ENCODE measurements around the gene PIP5K1B.

Gene PIP5K1B

DNA sequence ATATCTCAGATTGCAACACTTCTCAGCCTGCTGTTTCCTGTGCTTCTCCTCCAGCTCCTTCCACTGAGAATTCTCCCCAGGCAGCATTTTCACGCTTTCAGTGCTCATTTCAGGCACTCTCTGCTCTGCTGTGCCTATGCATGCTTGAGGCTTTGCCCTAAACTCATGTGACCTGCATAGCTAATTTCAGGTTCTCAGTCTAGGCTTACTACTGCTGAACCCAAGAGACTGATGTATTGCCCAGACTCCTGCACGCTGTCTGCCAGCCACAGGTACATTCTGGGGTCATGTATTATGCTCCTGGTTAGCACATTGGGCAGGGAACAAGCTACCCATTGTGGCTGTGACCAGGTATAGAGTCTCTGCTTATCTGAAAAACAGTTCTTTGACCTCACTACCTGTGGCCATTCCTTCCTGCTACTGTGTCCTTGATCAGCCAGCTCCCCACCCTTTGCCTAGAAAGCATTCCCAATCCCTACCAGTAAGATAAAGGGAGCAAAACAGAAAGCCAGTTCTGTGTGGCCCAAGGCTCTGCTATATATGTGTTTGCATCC is 34.7 kb downstream of the PIP5K1B start:
- no peak for DNase-seq

DNA sequence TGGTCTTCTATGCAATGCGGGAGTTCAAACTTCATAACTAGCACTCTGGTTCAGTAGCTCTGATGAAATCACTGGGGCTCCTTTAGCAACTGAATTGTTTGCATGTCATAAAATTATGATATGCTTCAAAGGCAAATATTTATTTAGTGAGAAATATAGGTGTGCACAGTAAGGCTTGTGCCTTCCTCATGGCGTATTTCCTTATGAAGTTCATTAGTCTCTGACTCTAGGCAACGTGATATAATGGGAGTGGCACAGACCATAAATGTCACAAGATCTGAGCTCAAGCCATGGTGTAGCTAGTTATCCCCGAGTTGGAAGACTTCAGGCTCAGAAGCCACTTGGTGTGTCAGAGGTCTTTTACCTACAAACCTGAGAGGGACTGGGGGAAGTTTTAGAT is 35.5 kb downstream of the PIP5K1B start:
- no peak for DNase-seq

DNA sequence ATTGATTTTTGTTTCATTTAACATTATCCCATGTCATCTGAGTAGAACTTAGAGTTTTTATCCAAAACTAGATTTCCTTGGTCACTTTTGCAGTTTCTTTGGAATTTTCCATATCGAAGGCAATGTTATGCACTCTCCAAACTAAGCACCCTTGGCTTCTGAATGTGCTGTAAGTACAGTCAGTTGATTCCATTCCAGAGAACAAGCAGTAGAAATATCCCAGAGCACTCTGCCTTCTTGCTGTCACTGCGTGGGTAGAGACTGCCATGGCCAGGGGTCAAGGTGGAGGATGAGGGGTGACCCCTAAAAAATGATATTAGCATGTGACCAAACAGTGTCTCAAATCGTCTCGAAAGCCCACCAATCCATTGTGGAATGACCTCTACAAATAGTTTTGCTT is 36.2 kb downstream of the PIP5K1B start:
- DNase-seq = no peak

DNA sequence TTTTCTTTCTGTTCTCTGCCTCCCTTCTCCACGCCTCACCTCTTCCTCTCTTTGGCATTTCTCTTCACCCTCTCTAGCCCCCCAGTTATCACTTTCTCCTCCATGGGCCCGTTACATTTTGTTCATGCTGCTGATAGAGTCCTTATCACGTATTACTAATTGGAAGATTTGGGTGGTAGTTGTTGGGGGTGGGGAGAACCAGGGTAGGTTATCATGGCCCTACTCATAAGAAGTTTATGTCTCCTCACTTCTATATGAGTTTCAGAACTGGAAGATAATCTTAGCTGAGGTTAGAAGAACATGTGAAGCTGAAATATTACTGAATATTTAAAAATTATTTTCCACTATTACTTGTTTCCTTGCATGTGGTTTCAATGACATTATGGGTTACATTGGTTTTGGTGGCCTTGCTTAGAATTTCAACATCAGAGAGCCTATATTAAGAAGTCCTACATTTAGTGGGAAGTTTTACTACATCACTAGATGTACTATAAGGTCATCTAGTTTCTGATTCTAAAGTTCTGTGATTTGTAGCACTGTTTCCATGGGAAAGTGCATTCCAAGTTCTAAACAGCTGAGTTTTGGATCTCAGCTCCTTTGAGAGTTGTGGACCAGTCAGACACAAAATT is 36.8 kb downstream of the PIP5K1B start:
- DNase-seq = no peak

DNA sequence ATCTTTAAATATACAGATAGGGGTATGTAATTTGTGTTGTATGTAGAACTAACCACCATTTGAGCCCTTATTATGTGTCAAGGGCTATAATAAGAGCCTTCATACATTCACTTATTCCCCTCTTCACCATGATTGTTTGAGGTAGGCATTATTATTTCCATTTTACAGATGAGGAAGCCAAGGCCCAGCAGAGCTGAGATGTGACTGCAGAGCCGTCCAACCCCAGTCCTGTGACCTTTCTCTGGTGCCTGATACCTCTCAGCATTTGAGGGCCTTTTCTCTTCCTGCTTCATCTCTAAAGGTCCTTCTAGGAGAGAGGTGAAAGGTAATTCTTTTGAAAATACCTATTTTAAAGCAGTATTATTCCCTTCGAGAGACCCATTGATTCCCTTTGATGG is 37.3 kb downstream of the PIP5K1B start:
- DNase-seq = no peak

DNA sequence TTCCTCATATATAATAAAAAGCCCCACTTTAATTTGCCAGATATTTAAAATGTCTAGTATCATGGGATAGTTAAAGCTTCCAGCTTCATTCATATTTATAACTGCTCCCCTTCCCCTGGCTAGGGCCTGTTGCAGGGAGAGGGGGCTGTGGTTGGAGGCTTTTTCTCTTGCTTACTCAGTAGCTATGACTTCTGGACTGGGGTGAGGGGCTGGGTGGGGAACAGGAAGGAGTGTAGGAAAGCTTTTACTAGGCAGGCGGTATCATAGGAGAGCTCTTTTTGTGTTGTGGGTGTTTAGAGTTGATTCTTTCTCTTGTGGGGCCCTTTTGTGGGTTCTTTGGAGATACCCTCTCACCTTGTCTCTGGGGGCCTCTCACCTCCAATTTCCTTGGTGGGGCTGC is 39.4 kb downstream of the PIP5K1B start:
- DNase-seq = no peak

DNA sequence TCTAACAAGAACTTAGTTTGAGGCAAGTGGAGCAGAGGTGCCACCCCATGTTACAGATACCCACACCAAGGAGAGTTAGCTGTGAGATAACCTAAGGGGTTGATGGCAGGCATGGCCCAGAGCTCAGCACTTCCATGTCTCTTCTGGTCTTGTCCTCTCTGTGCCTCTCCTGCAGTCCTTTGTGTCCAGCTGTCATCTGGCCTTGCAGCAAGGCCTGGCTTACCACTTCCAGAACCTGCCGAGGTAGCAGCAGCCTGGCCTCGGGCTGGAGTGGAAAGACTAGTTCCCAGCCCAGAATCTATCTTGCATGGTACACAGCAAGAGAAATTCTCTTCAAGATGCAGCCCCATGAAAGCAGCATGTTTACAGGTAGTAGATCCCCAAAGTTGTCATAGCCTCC is 41.5 kb downstream of the PIP5K1B start:
- DNase-seq = no peak

DNA sequence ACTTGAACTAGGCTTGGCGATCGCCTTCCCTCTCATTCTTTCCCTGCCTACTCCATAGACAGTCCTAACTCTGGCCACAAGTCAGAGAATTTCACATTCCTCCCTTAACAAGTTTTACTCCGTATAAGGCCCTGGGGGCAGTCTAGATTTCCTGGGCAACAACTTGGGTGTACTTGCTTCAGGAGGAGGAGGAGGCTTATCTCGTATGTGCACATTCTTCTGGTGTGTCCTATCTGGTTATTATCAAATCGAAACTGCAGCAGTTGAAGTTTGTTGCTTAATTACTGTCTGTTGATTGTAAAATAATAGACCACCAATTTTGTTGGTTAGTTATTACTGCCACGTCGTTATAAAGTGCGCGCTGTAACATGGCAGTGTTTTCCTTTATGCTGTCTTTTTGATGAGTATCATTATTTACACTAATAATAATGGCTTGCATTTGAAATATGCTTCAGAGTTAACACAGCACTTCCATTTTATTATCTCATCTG is 42.0 kb downstream of the PIP5K1B start:
- DNase-seq = no peak

DNA sequence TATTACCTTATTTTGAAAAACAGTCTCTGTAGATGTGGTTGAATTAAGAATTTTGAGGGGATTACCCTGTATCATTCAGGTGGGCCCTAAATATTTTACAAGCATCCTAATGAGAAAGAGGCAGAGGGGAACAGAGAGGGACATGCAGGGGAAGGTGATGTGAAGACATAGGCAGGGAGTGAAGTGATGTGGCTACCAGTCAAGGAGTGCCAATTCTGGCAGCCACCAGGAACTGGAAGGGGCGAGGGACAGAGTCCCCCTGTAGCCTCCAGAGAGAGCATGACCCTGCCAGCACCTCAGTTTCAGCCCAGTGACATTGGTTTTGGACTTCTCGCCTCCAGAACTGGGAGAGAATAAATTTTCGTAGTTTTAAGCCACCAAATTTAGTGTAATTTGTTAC is 44.1 kb downstream of the PIP5K1B start:
- DNase-seq = no peak

DNA sequence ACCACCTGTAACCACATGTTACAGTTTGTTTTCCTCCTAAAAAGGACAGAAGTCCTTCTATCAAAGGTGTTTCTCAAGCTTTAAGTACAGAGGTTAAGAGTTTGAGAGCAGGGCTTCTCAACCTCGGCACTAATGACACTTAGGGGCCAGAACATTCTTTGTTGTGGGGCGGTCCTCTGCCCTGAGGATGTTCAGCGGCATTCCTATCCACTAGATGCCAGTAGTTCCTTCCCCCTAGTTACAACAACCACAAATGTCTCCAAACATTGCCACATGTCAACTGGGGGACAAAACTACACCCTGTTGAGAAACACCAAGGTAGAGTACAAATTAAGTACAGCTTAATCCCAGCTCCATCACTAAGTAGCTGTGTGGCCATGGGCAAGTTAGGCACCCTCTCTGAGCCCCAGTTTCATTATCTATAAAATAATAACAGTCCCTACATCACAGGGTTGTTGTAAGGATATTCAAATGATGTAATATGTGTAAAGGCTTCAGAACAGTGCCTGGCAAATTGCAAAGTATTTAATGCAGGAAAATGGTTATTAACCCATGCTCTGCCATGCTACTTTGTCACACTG is 44.6 kb downstream of the PIP5K1B start:
- no peak for DNase-seq

DNA sequence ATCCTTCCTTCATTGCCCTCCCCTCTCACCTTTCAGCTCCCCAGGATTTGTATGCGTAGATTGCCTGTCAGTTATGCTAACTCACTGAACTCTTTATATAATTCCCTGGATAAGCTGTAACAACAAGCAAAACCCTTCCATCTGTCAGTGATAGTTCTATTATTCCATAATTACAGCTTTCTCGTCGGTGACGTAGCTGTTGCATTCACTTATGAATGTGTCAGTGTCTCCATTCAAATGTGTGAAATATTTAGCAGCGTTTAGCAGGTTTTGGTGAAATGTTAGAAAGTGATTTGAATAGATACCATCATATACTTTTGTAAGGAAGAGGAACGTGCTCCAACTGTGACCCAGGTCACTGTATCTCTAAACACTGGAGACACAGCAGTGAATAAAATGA is 45.2 kb downstream of the PIP5K1B start:
- no peak for DNase-seq

DNA sequence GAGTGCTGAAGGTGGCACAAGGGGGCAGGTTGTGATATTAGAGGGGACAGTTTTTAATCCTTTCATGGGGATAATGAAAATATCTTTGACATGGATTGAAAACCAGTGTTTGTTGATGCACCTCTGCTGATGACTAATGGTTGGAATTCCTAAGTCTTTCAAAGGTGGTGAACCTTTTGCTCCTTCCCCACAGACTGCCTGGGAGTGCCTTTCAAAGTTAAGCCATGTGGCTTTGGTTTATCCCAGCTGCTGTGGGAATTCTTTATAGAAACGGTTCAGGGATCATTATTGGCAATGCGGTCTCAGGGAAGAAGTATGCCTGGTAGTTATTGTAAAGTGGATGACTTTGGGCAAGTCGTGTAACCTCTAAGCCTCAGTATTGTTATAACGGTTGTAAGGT is 45.7 kb downstream of the PIP5K1B start:
- DNase-seq = no peak

DNA sequence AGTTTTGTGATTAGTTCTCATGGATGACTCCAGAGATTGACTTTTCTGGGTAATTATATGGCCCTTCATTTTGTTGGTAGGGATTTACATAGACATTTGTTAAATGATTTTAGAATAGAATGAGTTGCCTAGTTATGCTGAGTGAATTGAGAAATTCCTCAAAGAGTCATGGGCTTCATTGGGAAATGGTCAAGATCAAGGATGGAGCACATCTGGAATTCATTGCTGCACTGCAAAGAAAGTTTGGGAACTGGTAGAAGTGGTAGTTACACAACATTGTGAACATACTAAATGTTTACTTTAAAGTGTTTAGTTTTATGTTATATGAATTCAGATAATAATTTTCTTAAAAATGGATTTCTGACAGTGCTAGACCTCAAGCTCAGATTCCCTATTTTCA is 46.5 kb downstream of the PIP5K1B start:
- no peak for DNase-seq

DNA sequence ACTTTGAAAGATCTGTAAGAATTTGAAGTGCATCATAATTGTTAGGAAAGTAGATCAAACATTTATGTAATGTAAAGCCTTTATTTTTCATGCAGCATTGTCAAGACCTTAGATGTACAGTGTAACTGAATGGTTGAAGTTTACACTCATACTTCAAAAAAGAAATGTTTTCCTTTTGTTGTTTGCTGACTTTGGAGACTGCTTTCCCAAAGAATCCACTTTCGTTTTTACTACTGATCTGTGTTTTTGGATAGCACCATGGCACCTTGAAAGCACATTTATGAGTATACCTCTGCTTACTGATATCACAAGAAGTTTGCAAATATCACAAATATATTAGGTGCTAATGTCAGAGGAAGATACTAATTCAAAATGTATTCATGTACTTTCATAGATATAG is 50.0 kb downstream of the PIP5K1B start:
- no peak for DNase-seq

DNA sequence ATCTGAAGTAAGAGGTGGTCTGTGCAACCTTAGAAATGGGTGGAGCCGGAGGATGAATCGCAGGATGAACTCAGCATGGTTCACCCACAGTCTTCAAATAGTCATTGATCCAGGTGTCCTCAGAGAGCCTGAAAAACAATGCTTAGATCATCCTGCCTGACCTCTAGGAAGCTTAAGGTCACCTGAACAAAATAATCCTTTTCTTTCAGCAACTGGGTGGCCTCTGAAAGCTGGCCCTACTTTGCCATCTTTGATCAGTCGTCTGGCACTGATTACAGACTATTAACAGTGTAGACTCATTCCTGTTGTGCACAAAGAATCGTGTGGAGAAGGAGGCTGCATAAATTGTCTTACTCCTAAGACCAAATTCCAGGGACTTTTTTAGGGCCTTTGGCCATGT is 50.7 kb downstream of the PIP5K1B start:
- DNase-seq = no peak

DNA sequence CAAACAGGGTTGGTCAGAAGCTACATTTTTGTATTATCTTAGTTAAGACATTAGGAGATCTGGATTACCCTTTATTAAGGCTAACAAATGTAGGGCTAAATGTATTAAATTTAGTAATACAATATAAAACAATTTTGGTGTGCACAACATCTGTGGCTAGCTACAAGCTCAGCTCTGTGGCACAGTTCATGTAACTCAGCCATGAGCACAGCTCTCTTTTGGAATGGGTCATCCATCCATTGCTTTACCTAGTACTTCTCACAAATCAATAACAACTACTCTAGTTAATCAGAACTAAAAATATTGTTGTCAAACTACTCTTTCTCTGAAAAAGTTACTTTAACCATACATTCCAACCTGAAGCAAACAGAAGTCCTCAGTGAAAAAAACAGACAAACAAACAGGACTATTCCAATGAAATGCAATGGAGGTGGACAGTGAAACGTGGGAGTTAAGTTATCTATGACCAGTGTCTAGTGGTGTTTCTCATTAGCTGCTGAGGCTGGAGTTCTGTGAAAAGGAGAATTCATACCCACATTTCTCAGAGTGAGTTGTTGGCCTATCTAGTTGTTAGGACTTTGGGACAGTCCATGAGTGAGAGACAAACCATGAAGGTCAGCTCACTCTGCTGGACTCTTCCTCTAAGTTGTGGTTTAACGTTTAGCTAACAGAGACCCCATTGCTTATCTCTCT is 55.1 kb downstream of the PIP5K1B start:
- DNase-seq = no peak

DNA sequence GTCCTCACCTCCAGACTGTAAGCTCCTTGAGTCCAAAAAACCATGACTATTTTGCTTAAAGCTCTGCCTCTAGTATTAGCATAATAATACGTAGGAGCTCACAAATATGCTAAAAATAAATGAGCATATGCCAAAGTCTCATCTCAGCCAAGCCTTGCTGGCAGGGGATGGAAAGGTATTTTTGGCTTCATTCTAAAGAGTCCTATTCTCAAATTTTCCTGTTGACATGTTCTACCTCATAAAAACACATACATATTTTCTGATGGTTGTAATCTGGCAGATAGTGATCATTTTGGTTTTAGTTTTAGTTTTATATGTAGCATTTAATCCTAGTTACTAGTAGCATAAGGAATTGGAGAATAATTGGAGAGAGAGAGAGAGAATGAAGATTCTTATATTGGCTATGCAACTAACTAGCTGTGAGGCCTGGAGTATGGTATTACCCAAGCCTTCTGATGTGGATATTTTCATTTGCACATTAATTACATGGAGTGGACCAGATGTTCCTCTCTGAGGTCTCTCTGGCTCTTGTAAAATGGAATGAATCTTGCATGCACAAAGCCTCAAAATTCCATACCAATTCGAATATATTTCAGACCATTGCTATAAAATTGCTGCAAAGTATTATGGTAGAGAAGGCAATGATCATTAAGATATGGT is 55.8 kb downstream of the PIP5K1B start:
- no peak for DNase-seq

DNA sequence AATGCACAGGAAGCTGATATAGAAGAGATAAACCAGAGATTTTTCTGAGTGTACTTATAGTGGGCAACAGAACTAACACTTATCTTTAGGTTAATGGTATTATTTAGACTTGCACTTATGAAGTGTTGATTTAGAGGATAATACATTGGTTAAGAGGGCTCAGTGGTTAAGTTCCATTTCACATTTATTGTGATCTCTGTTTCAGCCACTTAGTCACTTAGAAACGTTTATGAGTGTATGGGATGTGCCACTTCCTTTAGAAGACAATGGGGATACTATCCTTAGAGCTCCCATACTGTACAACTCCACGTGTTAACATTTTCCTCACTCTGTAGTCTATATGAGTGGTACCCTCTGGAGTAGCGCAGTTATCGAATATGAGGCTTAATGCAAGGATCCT is 57.5 kb downstream of the PIP5K1B start:
- DNase-seq = no peak

DNA sequence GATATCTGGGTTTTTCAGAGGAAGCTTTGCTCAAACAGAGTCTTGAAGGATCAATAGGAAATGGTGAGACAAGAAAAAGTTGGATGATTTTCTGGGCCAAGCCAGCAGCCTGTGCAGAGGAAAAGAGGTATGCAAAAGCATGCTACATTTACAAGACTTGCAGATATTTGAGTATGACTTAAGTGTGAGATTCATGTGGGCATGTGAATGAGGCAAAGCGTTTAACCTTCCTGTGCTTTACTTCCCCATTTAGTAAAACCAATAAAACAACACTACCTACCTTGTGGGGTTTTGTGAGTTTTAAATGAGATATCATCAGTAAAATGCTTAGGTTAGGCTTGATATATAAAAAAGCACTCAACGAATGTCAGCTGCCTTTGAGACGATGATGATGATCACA is 58.1 kb downstream of the PIP5K1B start:
- no peak for DNase-seq

DNA sequence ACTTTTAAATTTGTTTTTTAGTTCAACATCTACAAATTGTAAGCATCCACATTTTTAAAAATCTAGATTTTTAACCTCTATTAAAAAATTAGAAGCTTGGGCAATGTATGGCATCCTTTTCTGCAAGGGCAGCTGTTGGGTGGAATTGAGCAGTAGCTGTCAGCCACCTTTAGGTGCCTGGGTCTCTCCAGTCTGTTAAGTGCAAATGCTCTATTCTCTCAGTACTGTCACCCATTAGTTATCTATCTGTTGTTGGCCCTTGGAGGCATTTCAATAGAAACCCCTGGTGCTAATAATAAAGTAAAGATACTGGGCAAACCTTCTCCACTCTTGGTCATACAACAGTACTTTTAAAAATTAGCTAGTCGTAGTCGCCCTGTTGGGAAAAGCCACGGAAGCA is 63.6 kb downstream of the PIP5K1B start:
- DNase-seq = no peak

DNA sequence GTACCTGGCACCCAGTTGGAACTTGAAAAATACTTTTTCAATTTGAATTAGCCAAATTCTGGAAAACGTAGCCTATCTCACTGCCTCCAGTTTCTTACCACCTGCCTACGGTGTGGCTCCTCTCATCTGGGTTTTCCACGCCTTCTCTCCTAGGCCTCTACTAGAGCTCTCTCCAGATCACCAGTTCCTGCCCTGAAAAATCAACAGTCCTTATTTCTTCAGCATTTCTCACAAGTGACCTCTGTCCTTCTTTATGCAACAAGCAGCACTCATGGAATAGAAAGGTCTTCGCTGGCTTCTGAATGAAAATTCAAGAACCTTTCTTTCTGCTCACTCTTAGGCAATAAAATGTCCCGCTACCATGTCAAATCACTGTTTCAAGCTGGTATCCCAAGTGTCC is 64.8 kb downstream of the PIP5K1B start:
- no peak for DNase-seq

DNA sequence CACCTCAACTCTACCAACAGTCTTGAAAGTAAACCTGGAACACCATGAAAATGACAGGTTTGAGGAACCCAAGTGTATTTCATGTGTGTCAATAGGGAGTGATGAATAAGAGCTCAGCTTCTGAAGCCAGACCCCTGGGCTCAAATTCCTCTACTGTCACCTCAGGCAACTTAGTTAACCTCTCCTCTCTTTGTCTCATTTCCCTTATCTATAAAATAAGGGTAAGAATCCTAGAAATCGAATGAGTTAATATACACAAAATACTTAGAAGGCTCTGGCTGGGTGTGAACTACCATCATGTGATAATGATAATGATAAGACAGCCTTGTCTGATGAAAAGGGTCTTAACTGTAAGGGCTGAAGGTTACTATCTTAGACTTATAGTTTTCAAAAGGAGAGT is 66.3 kb downstream of the PIP5K1B start:
- DNase-seq = no peak

DNA sequence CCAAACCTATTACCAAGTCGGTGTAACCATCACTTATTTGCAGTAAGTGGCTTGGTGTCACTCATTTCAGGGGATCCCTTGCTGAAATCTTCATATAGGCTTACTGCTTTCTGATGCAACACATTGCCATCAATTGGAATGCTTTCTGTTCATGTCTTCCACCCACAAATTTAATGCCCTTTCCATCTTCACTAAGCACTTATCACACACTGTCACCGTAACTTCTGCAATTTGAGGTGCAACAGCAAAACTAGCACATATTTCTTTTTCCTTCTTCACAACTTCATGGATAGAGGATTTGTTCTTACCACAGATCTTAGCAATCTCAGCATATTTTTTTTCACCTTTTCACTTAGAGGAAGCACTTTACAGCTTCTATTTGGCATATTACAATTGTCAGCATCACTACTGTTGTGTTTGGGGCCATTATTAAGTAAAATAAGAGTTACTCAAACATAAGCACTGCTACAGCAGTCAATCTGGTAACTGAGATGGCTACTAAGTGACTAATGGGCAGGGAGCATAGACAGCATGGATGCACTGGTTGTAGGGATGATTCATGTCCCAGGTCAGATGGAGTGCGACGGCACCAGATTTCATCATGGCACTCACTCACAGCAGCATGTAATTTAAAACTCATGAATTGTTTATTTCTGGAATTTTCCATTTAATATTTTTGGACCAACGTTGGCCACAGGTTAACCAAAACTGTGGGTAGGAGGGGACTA is 70.1 kb downstream of the PIP5K1B start:
- no peak for DNase-seq
